ENCODE data around the gene CD4.
A peak's percentile ranks its signal among the peaks of the same experiment; 100 is the strongest.
"Not testable (repeated sequence)": the region's sequence is repeated elsewhere in the genome, so short reads cannot be mapped to it uniquely, and the experiment has no call there.

Gene CD4

DNA sequence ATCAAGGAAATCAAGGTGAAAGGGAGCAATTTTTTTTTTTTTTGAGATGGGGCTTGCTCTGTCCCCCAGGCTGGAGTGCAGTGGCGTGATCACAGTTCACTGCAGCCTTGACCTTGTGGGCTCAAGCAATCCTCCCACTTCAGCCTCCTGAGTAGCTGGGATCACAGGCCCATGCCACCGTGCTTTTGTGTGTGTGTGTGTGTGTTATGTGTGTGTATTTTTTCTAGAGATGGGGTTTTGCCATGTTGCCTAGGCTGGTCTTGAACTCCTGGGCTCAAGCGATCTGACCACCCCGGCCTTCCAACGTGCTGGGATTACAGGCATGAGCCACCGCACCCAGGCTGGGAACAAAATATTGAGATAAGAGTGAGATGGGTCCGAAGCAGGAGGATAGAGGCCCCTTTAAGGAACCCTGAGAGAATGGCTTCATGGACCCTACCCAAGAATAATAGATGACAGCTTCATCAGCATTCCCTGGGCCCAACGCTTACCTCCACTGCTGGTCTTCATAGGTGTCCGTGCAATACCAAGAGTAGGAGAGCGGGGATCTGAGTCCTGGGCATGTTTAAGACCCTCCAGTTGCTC lies 60.7 kb downstream of the CD4 start:
- no peak for DNase-seq

- no peak for DNase-seq
Measured at GRCh38 chr12:6850796-6851152, 61.4 kb downstream of the CD4 start.

DNA sequence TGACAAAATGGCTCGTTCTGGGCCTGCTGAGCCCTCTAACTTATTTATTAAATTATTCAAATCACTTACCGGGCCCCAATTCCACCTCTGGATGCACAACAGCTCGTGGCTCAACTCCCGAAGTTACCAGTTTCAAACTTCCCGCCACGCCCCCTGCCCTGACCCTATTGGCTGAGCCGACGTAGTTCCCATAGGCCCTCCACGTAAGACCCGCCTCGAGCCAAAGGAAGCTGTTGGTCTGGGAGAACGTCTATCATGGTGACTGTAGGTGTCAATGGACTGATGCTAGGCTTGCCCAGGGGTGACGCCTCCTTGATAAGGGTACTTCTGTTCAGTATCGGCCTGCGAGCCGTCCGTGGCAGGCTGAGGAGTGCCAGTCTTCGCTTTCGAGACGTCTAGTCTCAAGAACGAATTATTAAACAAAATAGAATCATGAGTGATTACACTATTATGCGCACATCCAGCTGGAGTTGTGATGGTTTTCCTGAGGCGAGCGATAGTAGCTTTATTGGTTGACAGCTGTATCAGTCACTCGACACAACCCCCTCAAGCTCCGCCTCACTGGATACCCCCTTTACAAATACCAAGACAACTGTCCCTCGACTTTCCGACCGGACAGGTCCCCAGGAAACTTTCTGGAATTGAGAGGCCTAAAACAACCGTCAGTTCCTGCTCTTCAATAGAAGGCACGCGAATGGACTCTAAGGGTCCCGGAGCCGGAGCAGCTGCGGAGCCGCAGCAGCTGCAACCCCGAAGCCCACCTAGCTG lies 62.0 kb downstream of the CD4 start, which contains the start of gene CDCA3:
Gene CDCA3 (minus strand): TSS at position 134 of the 768 bp plus-strand sequence. CDS start 334 bp downstream, outside the sequence.
- peak; percentile 93 for DNase-seq

- peak; percentile 98 for DNase-seq
Measured at GRCh38 chr12:6851921-6852650, 62.8 kb downstream of the CD4 start, which contains the start of gene USP5. Gene USP5 (plus strand): TSS chr12:6852150. CDS start chr12:6852180, 30 bp downstream.

DNA sequence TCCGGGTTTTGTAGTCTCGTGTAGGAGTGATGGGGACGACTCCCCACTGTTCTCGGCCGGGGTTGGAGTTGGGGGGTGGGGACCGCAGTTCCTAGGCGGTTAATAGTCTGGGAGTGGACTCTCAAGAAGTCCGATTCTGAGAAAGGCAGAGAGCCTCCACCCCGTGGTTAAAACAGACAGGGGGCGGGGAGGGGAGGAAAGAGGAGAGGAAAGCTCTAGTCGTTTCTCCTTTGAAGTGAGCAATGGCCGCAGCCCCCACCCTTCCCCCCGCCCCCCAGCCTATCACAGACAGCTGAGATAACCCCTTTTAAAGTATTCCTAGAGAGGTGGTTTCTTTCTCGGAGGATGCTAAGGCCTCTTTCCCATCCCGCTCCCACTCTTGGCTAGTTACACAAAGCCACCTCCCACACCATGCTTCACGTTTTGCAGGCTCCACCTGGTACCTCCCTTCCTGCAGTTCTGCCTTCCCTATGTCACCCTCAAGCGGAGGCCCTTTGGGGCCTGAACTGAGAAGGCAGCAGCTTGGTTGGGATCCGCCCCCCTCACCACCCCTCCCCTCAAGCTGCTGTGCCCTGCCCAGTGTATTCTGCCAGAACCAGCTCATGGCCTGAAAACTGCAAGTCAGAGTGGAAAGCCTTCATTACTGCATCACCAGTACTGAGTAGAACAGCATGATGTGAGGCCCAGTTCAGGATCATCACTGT lies 63.5 kb downstream of the CD4 start:
- peak; percentile 82 for DNase-seq

DNA sequence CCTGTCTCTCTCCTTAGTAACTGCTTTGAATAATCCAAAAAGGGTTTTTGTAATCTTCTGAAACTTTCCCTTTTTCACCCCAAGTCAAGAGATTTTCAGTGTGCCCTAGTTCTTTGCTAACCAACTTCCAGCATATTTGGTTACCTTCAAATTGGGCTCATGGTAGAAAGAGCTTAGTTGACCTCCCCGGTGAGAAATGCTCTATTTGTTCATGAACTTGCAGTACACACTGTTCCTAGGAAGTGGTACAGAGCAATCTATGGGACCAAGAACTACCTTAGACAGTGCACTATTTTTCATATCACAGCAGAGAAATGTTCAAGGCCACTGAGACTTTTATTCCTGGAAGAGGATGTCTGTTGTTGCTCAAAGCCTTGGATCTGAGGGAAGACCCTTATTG lies 64.3 kb downstream of the CD4 start:
- no peak for DNase-seq

GRCh38 chr12:6854036-6854435 lies 64.7 kb downstream of the CD4 start:
- DNase-seq = no peak

DNA sequence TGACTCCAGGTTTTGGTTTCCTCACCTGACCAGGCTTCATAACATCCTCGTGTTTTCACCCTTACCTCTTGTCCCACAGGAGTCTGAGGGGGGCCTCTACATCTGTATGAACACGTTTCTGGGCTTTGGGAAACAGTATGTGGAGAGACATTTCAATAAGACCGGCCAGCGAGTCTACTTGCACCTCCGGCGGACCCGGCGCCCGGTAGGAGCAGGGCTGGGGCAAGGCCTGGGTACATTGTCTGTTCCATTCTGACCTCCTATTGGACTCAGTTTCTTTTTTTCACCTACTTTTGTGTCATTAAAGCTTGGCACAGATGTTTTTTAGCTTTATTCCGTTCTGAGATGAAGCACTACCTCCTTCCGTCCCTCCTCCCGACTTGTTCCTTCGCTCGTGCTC lies 66.0 kb downstream of the CD4 start:
- DNase-seq = no peak

DNA sequence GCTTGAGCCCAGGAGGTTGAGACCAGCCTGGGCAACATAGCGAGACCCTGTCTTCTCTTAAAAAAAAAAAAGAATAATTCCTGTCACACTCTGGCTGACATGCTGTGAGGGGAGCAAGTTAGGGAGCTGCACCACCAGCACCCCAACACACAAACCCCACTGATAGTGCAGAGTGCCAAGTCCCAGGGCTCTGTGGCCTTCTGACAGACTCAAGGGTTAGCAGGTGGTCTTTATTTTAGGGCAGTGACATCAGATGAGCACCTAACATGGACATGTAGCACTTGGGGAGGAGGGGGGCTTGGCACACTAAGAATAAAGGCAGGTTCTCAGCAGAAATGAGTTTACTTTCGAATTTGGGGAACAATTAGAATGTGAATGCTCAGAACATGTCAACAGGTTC lies 69.5 kb downstream of the CD4 start:
- no peak for DNase-seq

- no peak for DNase-seq
Measured at GRCh38 chr12:6860116-6860515, 70.8 kb downstream of the CD4 start.

GRCh38 chr12:6860942-6861341 lies 71.6 kb downstream of the CD4 start:
- no peak for DNase-seq

- DNase-seq = no peak
Measured at GRCh38 chr12:6861391-6861790, 72.1 kb downstream of the CD4 start.

GRCh38 chr12:6863033-6863432 lies 73.7 kb downstream of the CD4 start:
- no peak for DNase-seq

GRCh38 chr12:6863586-6864321 lies 74.4 kb downstream of the CD4 start:
- DNase-seq = no peak

DNA sequence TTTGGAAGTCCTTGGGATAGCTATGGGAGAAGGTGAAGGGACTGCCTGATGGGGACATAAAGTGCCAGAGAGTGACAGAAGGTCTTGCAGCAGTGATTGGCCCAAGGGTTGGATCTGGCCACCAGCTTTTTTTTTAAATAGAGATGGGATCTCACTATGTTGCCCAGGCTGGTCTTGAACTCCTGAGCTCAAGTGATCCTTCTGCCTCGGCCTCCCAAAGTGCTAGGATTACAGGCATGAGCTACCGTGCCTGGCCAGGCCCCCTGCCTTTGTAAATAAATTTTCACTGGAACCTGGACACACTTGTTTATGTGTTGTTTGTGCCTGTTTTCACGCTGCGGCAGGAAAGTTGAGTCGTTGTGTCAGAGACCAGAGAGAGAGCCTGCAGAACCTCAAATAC lies 76.0 kb downstream of the CD4 start:
- not testable (repeated sequence) for DNase-seq

- no peak for DNase-seq
Measured at GRCh38 chr12:6866163-6866919, 77.0 kb downstream of the CD4 start.

- DNase-seq = no peak
Measured at GRCh38 chr12:6866920-6867412, 77.6 kb downstream of the CD4 start.

DNA sequence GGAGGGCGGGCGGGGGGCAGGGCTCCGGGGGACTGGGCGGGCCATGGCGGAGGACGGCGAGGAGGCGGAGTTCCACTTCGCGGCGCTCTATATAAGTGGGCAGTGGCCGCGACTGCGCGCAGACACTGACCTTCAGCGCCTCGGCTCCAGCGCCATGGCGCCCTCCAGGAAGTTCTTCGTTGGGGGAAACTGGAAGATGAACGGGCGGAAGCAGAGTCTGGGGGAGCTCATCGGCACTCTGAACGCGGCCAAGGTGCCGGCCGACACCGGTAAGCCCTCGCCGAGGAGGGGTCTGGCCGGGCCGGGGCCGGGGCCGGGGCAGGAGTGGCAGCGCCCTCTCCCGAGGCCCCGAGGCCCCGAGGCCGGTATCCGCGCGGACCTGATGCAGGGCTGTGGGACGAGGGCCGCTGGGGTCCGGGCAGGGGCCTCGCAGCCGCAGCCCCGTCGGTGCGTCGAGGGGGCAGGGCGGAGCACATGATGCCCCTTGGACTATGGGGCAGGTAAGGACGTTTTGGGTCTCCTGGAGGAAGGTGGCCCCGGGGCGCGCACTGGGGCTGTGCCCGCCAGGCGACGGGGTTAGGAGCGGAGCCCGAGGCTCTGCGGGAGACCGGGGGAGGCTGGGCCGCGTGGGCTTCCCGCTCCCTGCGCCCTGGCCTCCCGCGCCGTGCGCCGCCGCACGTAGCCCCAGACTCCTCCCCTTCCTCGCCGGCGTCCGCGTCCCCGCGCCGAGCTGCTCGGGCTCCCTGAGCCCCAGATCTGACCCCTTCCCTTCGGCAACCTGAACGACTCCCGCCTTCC lies 78.3 kb downstream of the CD4 start, which contains the start of gene TPI1:
Gene TPI1 (plus strand): TSS at position 119 of the 798 bp plus-strand sequence. CDS start 36 bp downstream, at position 155.
- peak; percentile 90 for DNase-seq

DNA sequence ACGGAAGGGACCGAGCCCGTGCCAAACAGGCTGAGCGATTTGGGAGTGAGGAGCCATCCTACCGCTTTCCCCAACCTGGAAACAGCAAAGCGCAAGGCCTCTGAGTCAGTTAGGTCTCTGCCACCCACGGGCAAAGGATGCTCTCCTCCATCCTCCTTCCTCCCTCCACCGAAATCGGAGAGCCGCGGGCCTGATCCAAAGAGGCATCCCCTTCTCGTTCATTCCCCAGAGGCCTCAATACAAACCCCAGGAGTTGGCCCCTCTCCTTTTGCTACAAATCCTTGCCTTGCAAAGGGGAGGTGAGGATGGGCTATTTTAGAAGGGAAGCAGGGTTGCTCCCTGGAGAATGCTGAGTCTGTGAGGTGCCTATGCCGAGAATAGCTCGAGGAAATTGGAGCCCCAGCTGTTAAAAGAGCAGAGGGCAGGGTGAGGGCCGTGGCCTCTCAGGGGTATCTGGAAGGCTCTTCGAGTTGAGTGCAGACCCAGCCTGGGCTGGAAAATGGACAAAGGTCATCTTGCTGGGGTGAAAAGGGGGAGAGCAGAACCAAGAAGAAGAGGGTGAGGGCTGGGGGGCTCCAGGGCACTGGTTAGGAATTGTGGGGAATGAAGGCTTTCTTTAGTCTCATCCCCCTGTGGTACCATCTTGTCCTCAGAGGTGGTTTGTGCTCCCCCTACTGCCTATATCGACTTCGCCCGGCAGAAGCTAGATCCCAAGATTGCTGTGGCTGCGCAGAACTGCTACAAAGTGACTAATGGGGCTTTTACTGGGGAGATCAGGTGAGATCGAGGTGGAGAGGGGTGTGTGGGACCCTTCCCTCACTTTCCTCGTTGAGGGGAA lies 79.1 kb downstream of the CD4 start:
- DNase-seq = peak; percentile 59

All from activated CD8-positive, alpha-beta memory T cell treated with anti-CD3 and anti-CD28 coated beads for 24 hours (primary cell).